GM19035 (cell line): ENCODE data around the gene NIM1K.
"Not testable (repeated sequence)": the region's sequence is repeated elsewhere in the genome, so short reads cannot be mapped to it uniquely, and the experiment has no call there.

Source experiments
- ATAC-seq: cut with Tn5 transposase; IDR thresholded peaks from one replicate; pipeline ENCODE4 v1.9.1; 2021; ENCODE audit not compliant: unreplicated experiment

NIM1K gene

GRCh38 chr5:43312076-43312661 is 120.1 kb downstream of the NIM1K start:
- ATAC-seq, result no peak

- ATAC-seq, result peak; percentile 11
Observed at GRCh38 chr5:43312699-43313034, 120.6 kb downstream of the NIM1K start.

- peak; percentile 92 for ATAC-seq
Observed at GRCh38 chr5:43313035-43313853, 121.2 kb downstream of the NIM1K start, which contains the start of gene HMGCS1. Gene HMGCS1 (minus strand): TSS chr5:43313412. CDS start chr5:43298965, 14,447 bp downstream.

- no peak for ATAC-seq
Observed at GRCh38 chr5:43313854-43314457, 121.9 kb downstream of the NIM1K start.

- ATAC-seq, result no peak
Observed at GRCh38 chr5:43314724-43315123, 122.7 kb downstream of the NIM1K start.

GRCh38 chr5:43315263-43315662 is 123.2 kb downstream of the NIM1K start:
- ATAC-seq, result no peak

- ATAC-seq, result no peak
Observed at GRCh38 chr5:43315682-43316081, 123.7 kb downstream of the NIM1K start.

- ATAC-seq, result no peak
Observed at GRCh38 chr5:43316421-43316820, 124.4 kb downstream of the NIM1K start.

GRCh38 chr5:43320846-43321245 is 128.8 kb downstream of the NIM1K start:
- no peak for ATAC-seq

- not testable (repeated sequence) for ATAC-seq
Observed at GRCh38 chr5:43323488-43323887, 131.5 kb downstream of the NIM1K start.

GRCh38 chr5:43325624-43326023 is 133.6 kb downstream of the NIM1K start:
- ATAC-seq, result not testable (repeated sequence)
